Stimulated activated naive B cell treated with anti-CD40 and anti-IgM and Interleukin-4, amounts not matched to agents 10 μg/mL and 1 μg/mL and 100 μg/mL, for 72 hours (primary cell): ENCODE data around the gene SLC25A24.
"Not testable (repeated sequence)": the region's sequence is repeated elsewhere in the genome, so short reads cannot be mapped to it uniquely, and the experiment has no call there.

Experiments
- ATAC-seq, 2 donors: fragments of 150-1000 bp; cut with Tn5 transposase; replicated peaks; 2 replicates each; pipeline ENCODE4 v1.10.0; 2021; ENCODE audit warnings: moderate library complexity in 1 of 2
- DNase-seq: peaks from one replicate; pipeline ENCODE4 v3.0.0; 2021
- H3K27ac Mint-ChIP-seq: one replicate; pipeline ENCODE4 v1.8.0; 2022; ENCODE audit warnings: mild to moderate bottlenecking, mixed read lengths
- H3K27me3 Mint-ChIP-seq, 2 donors: one replicate each; pipeline ENCODE4 v1.8.0; 2022; ENCODE audit warnings: mixed read lengths in 2 of 2
- H3K36me3 Mint-ChIP-seq, 2 donors: one replicate each; pipeline ENCODE4 v1.8.0; 2022; ENCODE audit warnings: mixed read lengths in 2 of 2, mild to moderate bottlenecking in 1 of 2
- H3K4me1 Mint-ChIP-seq, 2 donors: one replicate each; pipeline ENCODE4 v1.8.0; 2022; ENCODE audit warnings: mixed read lengths in 2 of 2, mild to moderate bottlenecking in 1 of 2
- H3K4me3 Mint-ChIP-seq, 2 donors: one replicate each; pipeline ENCODE4 v1.8.0; 2022; ENCODE audit warnings: mild to moderate bottlenecking in 2 of 2, mixed read lengths in 2 of 2, moderate library complexity in 1 of 2
- H3K9me3 Mint-ChIP-seq, 2 donors: one replicate each; pipeline ENCODE4 v1.8.0; 2022; ENCODE audit warnings: mixed read lengths in 2 of 2, mild to moderate bottlenecking in 1 of 2

Gene SLC25A24

DNA sequence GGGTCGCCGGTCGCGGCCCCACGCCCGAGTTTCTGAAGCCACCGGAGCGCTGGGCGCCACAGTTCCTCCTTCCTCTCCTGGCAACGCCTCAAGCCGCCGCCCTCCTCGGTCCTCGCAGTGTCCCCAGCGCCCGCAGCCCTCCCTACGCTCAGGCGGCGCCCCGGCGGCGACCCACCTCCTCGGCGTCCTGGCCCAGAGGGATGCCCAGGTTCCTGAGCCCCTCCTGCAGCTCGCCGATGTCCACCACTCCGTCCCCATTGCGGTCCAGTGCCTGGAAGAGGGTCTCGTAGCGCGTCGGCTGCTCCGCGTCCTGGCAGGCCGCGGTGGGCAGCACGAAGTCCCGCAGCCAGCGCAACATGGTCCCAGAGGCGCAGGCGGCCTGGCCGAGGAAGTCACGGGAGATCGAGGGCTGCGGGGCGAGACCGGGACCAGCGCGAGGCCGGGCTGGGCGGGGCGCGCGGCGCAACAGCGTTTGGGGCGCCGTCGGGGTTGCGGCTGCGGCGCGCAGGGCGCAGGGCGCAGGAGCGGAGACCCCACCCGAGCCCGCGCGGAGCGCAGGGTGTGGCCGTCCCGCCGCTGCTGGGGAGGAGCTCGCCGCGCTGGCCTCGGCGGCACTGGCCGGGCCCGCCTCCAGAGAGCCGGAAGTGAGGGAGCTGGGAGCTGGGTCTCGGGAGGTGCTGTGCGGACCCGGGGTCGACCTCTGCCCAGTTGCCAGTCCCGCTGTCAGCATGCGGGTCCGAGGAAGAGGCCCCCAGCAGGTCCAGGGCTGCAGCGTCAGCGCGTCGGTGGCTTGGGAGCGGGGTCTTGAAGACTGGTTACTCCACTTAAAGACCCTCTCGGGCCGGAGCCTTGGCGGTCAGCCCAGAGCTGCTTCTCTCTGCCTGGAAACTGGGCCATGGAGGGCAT lies at the start of gene SLC25A24:
Gene SLC25A24 (minus strand): TSS at position 563 of the 906 bp plus-strand sequence. CDS start 205 bp downstream, at position 358.
- Mint-ChIP-seq H3K36me3 (peaks cover 6 to 19% of the 10 kb centered on the region in 2 donors), H3K4me1 (peaks cover 24 to 36% of the 10 kb centered on the region in 2 donors), H3K27ac (peak within 1 kb of the TSS; percentile 93), H3K9me3 (peaks cover 3 to 4% of the 10 kb centered on the region in 2 donors), H3K27me3 (no peaks in the 10 kb centered on the region), H3K4me3 (peak within 1 kb of the TSS; percentile 94 to 98)
- DNase-seq (peak; percentile 84), ATAC-seq (peak; percentile 97 to 98)

DNA sequence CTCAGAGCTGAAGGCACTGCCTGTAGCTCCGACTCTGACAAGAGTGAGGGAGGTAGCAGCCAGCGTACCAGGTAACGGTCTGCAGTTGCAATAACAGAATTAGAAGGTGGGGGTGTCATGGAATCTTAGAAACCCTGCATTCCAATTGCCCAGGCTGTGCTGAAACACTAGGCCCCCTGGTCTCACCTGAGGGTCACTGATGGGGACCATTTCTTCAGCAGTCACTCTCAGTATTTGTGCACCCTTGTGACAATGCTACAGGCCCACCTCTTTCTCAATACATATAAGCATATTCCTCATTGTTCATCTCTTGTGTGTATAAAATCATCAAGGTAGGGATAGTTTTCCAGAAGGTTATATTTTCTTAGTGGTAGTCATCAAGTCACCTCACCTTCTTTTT lies 43.8 kb upstream of the SLC25A24 start, which contains the start of gene NBPF4:
Gene NBPF4 (minus strand): TSS at position 101 of the 400 bp plus-strand sequence. CDS start 315 bp downstream, outside the sequence.
- ATAC-seq, H3K27me3 Mint-ChIP-seq, H3K9me3 Mint-ChIP-seq, H3K36me3 Mint-ChIP-seq, H3K4me3 Mint-ChIP-seq, H3K27ac Mint-ChIP-seq, H3K4me1 Mint-ChIP-seq, DNase-seq: not testable (repeated sequence)

- not testable (repeated sequence) for H3K27me3 Mint-ChIP-seq, ATAC-seq, H3K4me3 Mint-ChIP-seq, H3K27ac Mint-ChIP-seq, H3K4me1 Mint-ChIP-seq, H3K9me3 Mint-ChIP-seq, DNase-seq, H3K36me3 Mint-ChIP-seq
Observed at GRCh38 chr1:108239426-108239825, 39.3 kb upstream of the SLC25A24 start.

- not testable (repeated sequence) for H3K9me3 Mint-ChIP-seq, ATAC-seq, H3K27me3 Mint-ChIP-seq, DNase-seq, H3K27ac Mint-ChIP-seq, H3K4me1 Mint-ChIP-seq, H3K36me3 Mint-ChIP-seq, H3K4me3 Mint-ChIP-seq
Observed at GRCh38 chr1:108235308-108235707, 35.2 kb upstream of the SLC25A24 start.

DNA sequence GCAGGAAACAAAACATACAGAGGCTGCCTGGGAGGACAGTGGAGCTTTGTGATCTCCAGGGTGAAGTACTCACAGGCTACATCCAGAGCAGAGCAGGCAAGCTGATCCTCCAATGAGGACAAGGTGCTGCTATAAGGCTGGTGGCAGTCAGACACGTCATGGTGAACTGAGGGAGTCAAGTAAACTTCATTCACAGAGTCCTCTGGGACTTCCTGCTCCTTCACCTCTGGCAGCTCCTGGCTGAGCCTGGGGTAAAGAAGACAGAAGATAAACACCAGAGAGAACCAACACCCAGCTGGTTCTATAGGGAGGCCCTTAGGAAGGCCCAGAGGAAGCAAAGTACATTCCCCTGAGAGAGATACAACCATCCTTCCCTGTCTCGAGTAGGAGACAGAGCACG lies 32.0 kb upstream of the SLC25A24 start:
- H3K27me3 Mint-ChIP-seq, H3K27ac Mint-ChIP-seq, H3K4me3 Mint-ChIP-seq, DNase-seq, H3K4me1 Mint-ChIP-seq, H3K9me3 Mint-ChIP-seq, H3K36me3 Mint-ChIP-seq: not testable (repeated sequence)
- peak; percentile 20 to 23 for ATAC-seq

DNA sequence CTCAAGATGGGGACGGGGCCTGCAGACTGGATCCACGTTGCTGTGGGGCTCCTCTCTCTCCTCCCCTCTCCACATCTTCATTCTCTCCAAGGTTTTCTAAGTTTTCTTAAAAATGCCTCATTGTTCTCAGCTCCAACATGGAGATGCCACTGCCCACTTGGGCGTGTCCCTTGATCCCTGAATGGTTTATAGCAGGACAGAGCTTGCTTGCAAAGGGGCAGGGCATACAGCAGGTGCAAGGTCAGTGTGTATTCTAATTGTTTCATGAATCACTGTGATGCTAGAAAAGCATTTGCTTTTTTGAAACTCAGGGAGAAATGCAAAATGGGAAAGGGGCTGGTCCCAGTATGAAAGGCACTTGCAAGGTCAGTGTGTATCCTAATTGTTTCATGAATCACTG lies 29.8 kb upstream of the SLC25A24 start:
- not testable (repeated sequence) for H3K4me1 Mint-ChIP-seq, H3K27me3 Mint-ChIP-seq, H3K9me3 Mint-ChIP-seq, ATAC-seq, H3K4me3 Mint-ChIP-seq, H3K27ac Mint-ChIP-seq, H3K36me3 Mint-ChIP-seq, DNase-seq

DNA sequence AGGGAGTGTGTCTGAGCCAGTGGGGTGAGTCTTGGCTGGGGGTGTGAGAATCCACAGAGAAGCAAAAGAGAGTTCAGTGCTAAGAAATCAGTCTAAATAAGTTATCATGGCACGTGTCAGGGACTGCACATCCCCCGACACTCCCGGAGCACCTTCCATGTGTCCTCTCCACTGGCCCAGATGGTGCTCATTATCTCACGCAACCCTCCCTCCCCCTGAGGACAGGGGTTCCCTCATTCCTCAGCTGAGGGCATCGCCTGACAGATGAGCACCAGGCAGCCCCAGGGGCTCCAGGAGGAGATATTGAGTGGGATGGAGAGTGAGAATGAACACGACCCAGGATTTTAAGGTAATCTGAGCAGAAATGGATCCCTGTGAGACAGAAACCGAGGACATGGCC lies 27.6 kb upstream of the SLC25A24 start:
- not testable (repeated sequence) for H3K27me3 Mint-ChIP-seq, H3K27ac Mint-ChIP-seq, H3K4me3 Mint-ChIP-seq, H3K36me3 Mint-ChIP-seq, DNase-seq, H3K4me1 Mint-ChIP-seq, H3K9me3 Mint-ChIP-seq, ATAC-seq

- ATAC-seq, H3K9me3 Mint-ChIP-seq, H3K27ac Mint-ChIP-seq, H3K4me1 Mint-ChIP-seq, H3K27me3 Mint-ChIP-seq, H3K4me3 Mint-ChIP-seq, DNase-seq, H3K36me3 Mint-ChIP-seq: not testable (repeated sequence)
Observed at GRCh38 chr1:108226855-108227254, 26.7 kb upstream of the SLC25A24 start.

GRCh38 chr1:108223226-108223625 lies 23.1 kb upstream of the SLC25A24 start:
- not testable (repeated sequence) for ATAC-seq, H3K9me3 Mint-ChIP-seq

GRCh38 chr1:108217515-108218174 lies 17.5 kb upstream of the SLC25A24 start:
- not testable (repeated sequence) for H3K4me3 Mint-ChIP-seq, DNase-seq, ATAC-seq, H3K9me3 Mint-ChIP-seq, H3K36me3 Mint-ChIP-seq, H3K4me1 Mint-ChIP-seq, H3K27me3 Mint-ChIP-seq, H3K27ac Mint-ChIP-seq

More at GRCh38 chr1:108223226-108223625, 23.1 kb upstream of the SLC25A24 start:
- H3K36me3 Mint-ChIP-seq, H3K4me3 Mint-ChIP-seq, H3K27ac Mint-ChIP-seq, DNase-seq, H3K4me1 Mint-ChIP-seq, H3K27me3 Mint-ChIP-seq: not testable (repeated sequence)

- ATAC-seq, H3K36me3 Mint-ChIP-seq, H3K27ac Mint-ChIP-seq, H3K4me1 Mint-ChIP-seq, H3K4me3 Mint-ChIP-seq, DNase-seq, H3K27me3 Mint-ChIP-seq, H3K9me3 Mint-ChIP-seq: not testable (repeated sequence)
Observed at GRCh38 chr1:108217007-108217406, 16.9 kb upstream of the SLC25A24 start.

- not testable (repeated sequence) for H3K27me3 Mint-ChIP-seq, H3K36me3 Mint-ChIP-seq, H3K4me3 Mint-ChIP-seq, H3K9me3 Mint-ChIP-seq, H3K4me1 Mint-ChIP-seq, H3K27ac Mint-ChIP-seq, ATAC-seq, DNase-seq
Observed at GRCh38 chr1:108216028-108216890, 16.1 kb upstream of the SLC25A24 start.

- not testable (repeated sequence) for H3K4me1 Mint-ChIP-seq, H3K36me3 Mint-ChIP-seq, H3K9me3 Mint-ChIP-seq, H3K4me3 Mint-ChIP-seq, H3K27ac Mint-ChIP-seq, DNase-seq
- H3K27me3 Mint-ChIP-seq = peaks cover 12 to 13% of the 10 kb centered on the region in 2 donors
- ATAC-seq = peak; percentile 56
Observed at GRCh38 chr1:108214641-108215465, 14.7 kb upstream of the SLC25A24 start.
